Measurements from ENCODE around the gene UBN1. TPM values are rescaled to one million over a fixed set of nuclear protein-coding genes. Genes with fewer than 3 reads are reported as not detected.
A peak's percentile ranks its signal among the peaks of the same experiment; 100 is the strongest.

UBN1 gene
- total and polyA plus RNA-seq, 4 donors: 7.8 to 33.2 (median 15.5) TPM

DNA sequence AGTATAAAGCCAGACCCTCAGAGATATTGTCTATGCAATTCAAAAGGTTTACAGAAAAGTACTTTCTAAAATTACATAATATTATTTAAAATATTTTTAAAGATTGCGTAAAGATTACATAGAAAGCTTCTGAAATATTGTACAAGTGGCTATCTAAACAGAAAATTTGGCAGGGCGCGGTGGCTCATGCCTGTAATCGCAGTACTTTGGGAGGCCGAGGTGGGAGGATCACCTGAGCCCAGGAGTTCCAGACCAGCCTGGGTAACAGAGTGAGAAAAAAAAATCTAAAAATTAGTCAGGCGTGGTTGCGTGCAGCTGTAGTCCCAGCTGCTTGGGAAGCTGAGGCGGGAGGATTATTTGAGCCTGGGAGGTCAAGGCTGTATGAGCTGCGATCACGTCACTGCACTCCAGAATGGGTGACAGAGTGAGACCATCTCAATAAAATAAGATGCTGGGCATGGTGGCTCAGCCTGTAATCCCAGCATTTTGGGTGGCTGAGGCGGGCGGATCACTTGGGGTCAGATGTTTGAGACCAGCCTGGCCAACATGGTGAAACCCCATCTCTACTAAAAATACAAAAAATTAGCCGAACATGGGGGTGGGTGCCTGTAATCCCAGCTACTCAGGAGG lies 18.1 kb downstream of the UBN1 start:
- peaks cover 0 to 8% of the 10 kb centered on the region in 2 donors for H3K36me3 ChIP-seq (ENCODE audit: control insufficient read depth in 1 of 2, insufficient read depth in 2 of 2, low read length in 1 of 2)

GRCh38 chr16:4866586-4866985 lies 19.3 kb downstream of the UBN1 start:
- DNase-seq: no peak
- 94 to 97% methylated on average over 12 of the region's 12 CpGs for WGBS, 2 donors
- no peaks in the 10 kb centered on the region for H3K9me3 ChIP-seq (ENCODE audit: control insufficient read depth, low read length)
- H3K4me3 ChIP-seq (ENCODE audit: low read length in 2 of 2): no peak overlapping the region
- intact Hi-C loops (cut with DNase I): no loop called here
- peaks cover 0 to 8% of the 10 kb centered on the region in 2 donors for H3K36me3 ChIP-seq (ENCODE audit: control insufficient read depth in 1 of 2, insufficient read depth in 2 of 2, low read length in 1 of 2)
- peaks cover 0 to 2% of the 10 kb centered on the region in 2 donors for H3K4me1 ChIP-seq (ENCODE audit: control insufficient read depth in 1 of 2, insufficient read depth in 2 of 2, low read length in 2 of 2)
- ATAC-seq (ENCODE audit: low FRiP score): no peak
- H3K27ac ChIP-seq (ENCODE audit: low read depth in 1 of 2, low read length in 2 of 2): no peak overlapping the region
- H3K27me3 ChIP-seq (ENCODE audit: control insufficient read depth in 1 of 2, insufficient read depth in 2 of 2, low read length in 1 of 2): no peaks in the 10 kb centered on the region

More for the DNA sequence above, 18.1 kb downstream of the UBN1 start:
- Histone ChIP-seq H3K9me3 (ENCODE audit: control insufficient read depth, low read length) (no peaks in the 10 kb centered on the region), H3K27me3 (ENCODE audit: control insufficient read depth in 1 of 2, insufficient read depth in 2 of 2, low read length in 1 of 2) (no peaks in the 10 kb centered on the region), H3K4me1 (ENCODE audit: control insufficient read depth in 1 of 2, insufficient read depth in 2 of 2, low read length in 2 of 2) (peaks cover 0 to 2% of the 10 kb centered on the region in 2 donors), H3K27ac (ENCODE audit: low read depth in 1 of 2, low read length in 2 of 2) (no peak overlapping the region), H3K4me3 (ENCODE audit: low read length in 2 of 2) (no peak overlapping the region)
- intact Hi-C loops (cut with DNase I): no loop called here
- 95 to 98% methylated on average over 13 of the region's 13 CpGs for WGBS, 2 donors
- no peak for DNase-seq
- no peak for ATAC-seq (ENCODE audit: low FRiP score)

- H3K36me3 ChIP-seq (ENCODE audit: control insufficient read depth in 1 of 2, insufficient read depth in 2 of 2, low read length in 1 of 2): peaks cover 0 to 12% of the 10 kb centered on the region in 2 donors
- WGBS, 2 donors: 86 to 88% methylated on average over 5 of the region's 5 CpGs
- intact Hi-C loops (cut with DNase I): no loop called here
- no peak for DNase-seq
- H3K27ac ChIP-seq (ENCODE audit: low read depth in 1 of 2, low read length in 2 of 2): no peak overlapping the region
- no peaks in the 10 kb centered on the region for H3K9me3 ChIP-seq (ENCODE audit: control insufficient read depth, low read length)
- H3K4me1 ChIP-seq (ENCODE audit: control insufficient read depth in 1 of 2, insufficient read depth in 2 of 2, low read length in 2 of 2): peaks cover 0 to 2% of the 10 kb centered on the region in 2 donors
- H3K27me3 ChIP-seq (ENCODE audit: control insufficient read depth in 1 of 2, insufficient read depth in 2 of 2, low read length in 1 of 2): no peaks in the 10 kb centered on the region
- no peak overlapping the region for H3K4me3 ChIP-seq (ENCODE audit: low read length in 2 of 2)
- ATAC-seq (ENCODE audit: low FRiP score): no peak
These were observed 20.7 kb downstream of the UBN1 start for GRCh38 chr16:4868026-4868425.

DNA sequence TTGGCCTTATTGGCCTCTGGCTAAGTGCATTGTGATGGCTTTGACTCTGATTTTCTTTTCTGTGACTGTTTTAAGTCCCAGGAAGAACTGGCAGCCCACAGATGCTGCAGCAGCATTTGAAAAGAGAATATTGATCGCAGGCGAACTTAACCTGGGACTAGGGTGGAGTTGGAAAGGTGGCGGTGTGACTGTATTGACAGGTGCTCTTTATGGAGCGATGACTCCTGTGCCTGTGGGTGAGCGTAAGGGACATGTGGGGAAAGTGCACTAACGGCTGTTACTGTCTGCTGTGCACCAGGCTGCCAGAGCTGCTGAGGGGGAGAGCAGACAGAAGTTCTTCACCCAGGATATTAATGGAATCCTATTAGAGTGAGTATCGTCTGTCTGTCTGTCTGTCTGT lies 21.3 kb downstream of the UBN1 start:
- 88 to 89% methylated on average over 7 of the region's 7 CpGs for WGBS, 2 donors
- Histone ChIP-seq H3K4me1 (ENCODE audit: control insufficient read depth in 1 of 2, insufficient read depth in 2 of 2, low read length in 2 of 2) (peaks cover 0 to 2% of the 10 kb centered on the region in 2 donors), H3K36me3 (ENCODE audit: control insufficient read depth in 1 of 2, insufficient read depth in 2 of 2, low read length in 1 of 2) (peaks cover 0 to 13% of the 10 kb centered on the region in 2 donors), H3K4me3 (ENCODE audit: low read length in 2 of 2) (no peak overlapping the region), H3K27me3 (ENCODE audit: control insufficient read depth in 1 of 2, insufficient read depth in 2 of 2, low read length in 1 of 2) (no peaks in the 10 kb centered on the region), H3K27ac (ENCODE audit: low read depth in 1 of 2, low read length in 2 of 2) (no peak overlapping the region), H3K9me3 (ENCODE audit: control insufficient read depth, low read length) (no peaks in the 10 kb centered on the region)
- intact Hi-C loops (cut with DNase I): no loop called here
- no peak for DNase-seq
- ATAC-seq (ENCODE audit: low FRiP score): no peak

- no peaks in the 10 kb centered on the region for H3K9me3 ChIP-seq (ENCODE audit: control insufficient read depth, low read length)
- no peak overlapping the region for H3K4me3 ChIP-seq (ENCODE audit: low read length in 2 of 2)
- intact Hi-C loops (cut with DNase I): no loop called here
- WGBS, 2 donors: 78 to 82% methylated on average over 13 of the region's 13 CpGs
- ATAC-seq (ENCODE audit: low FRiP score) (no peak), DNase-seq (no peak)
- H3K27me3 ChIP-seq (ENCODE audit: control insufficient read depth in 1 of 2, insufficient read depth in 2 of 2, low read length in 1 of 2): no peaks in the 10 kb centered on the region
- H3K27ac ChIP-seq (ENCODE audit: low read depth in 1 of 2, low read length in 2 of 2): no peak overlapping the region
- peaks cover 0 to 15% of the 10 kb centered on the region in 2 donors for H3K36me3 ChIP-seq (ENCODE audit: control insufficient read depth in 1 of 2, insufficient read depth in 2 of 2, low read length in 1 of 2)
- H3K4me1 ChIP-seq (ENCODE audit: control insufficient read depth in 1 of 2, insufficient read depth in 2 of 2, low read length in 2 of 2): no peaks in the 10 kb centered on the region
These were observed 22.0 kb downstream of the UBN1 start for GRCh38 chr16:4869147-4869805.

DNA sequence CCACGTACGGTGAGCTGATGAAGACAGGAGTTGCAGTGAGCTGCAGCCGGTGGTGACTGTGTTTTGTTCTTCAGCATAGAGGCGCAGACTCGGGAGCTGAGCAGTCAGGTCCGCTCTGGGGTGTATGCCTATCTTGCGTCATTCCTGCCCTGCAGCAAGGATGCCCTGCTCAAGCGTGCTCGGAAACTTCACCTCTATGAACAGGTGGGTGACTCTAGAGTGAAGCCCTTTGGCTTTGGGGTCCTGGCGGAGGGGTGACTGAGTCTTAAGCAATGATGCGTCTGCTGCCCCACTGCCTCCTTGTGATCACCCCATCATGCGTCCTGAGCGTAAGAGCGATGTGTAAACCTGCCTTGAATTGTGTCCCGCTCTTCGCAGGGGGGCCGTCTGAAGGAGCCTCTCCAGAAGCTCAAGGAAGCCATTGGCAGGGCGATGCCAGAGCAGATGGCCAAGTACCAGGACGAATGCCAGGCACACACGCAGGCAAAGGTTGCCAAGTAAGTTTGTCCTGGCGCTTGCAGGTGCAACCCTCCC lies 22.9 kb downstream of the UBN1 start:
- Histone ChIP-seq H3K27me3 (ENCODE audit: control insufficient read depth in 1 of 2, insufficient read depth in 2 of 2, low read length in 1 of 2) (no peaks in the 10 kb centered on the region), H3K36me3 (ENCODE audit: control insufficient read depth in 1 of 2, insufficient read depth in 2 of 2, low read length in 1 of 2) (peaks cover 0 to 23% of the 10 kb centered on the region in 2 donors), H3K9me3 (ENCODE audit: control insufficient read depth, low read length) (no peaks in the 10 kb centered on the region), H3K4me3 (ENCODE audit: low read length in 2 of 2) (no peak overlapping the region), H3K4me1 (ENCODE audit: control insufficient read depth in 1 of 2, insufficient read depth in 2 of 2, low read length in 2 of 2) (no peaks in the 10 kb centered on the region), H3K27ac (ENCODE audit: low read depth in 1 of 2, low read length in 2 of 2) (no peak overlapping the region)
- intact Hi-C loops (cut with DNase I): no loop called here
- WGBS, 2 donors: 82 to 86% methylated on average over 21 of the region's 21 CpGs
- no peak for ATAC-seq (ENCODE audit: low FRiP score)
- no peak for DNase-seq

GRCh38 chr16:4871071-4871470 lies 23.8 kb downstream of the UBN1 start:
- intact Hi-C loops (cut with DNase I): no loop called here
- Histone ChIP-seq H3K4me1 (ENCODE audit: control insufficient read depth in 1 of 2, insufficient read depth in 2 of 2, low read length in 2 of 2) (no peaks in the 10 kb centered on the region), H3K27me3 (ENCODE audit: control insufficient read depth in 1 of 2, insufficient read depth in 2 of 2, low read length in 1 of 2) (no peaks in the 10 kb centered on the region), H3K9me3 (ENCODE audit: control insufficient read depth, low read length) (no peaks in the 10 kb centered on the region), H3K27ac (ENCODE audit: low read depth in 1 of 2, low read length in 2 of 2) (no peak overlapping the region), H3K4me3 (ENCODE audit: low read length in 2 of 2) (no peak overlapping the region), H3K36me3 (ENCODE audit: control insufficient read depth in 1 of 2, insufficient read depth in 2 of 2, low read length in 1 of 2) (peaks cover 0 to 24% of the 10 kb centered on the region in 2 donors)
- WGBS, 2 donors: 77 to 78% methylated on average over 4 of the region's 4 CpGs
- ATAC-seq (ENCODE audit: low FRiP score): no peak
- DNase-seq: no peak

GRCh38 chr16:4873091-4873490 lies 25.8 kb downstream of the UBN1 start:
- Histone ChIP-seq H3K4me3 (ENCODE audit: low read length in 2 of 2) (no peak overlapping the region), H3K27me3 (ENCODE audit: control insufficient read depth in 1 of 2, insufficient read depth in 2 of 2, low read length in 1 of 2) (no peaks in the 10 kb centered on the region), H3K4me1 (ENCODE audit: control insufficient read depth in 1 of 2, insufficient read depth in 2 of 2, low read length in 2 of 2) (no peaks in the 10 kb centered on the region), H3K27ac (ENCODE audit: low read depth in 1 of 2, low read length in 2 of 2) (no peak overlapping the region), H3K36me3 (ENCODE audit: control insufficient read depth in 1 of 2, insufficient read depth in 2 of 2, low read length in 1 of 2) (peaks cover 0 to 33% of the 10 kb centered on the region in 2 donors), H3K9me3 (ENCODE audit: control insufficient read depth, low read length) (no peaks in the 10 kb centered on the region)
- no peak for DNase-seq
- 71 to 77% methylated on average over 3 of the region's 3 CpGs for WGBS, 2 donors
- ATAC-seq (ENCODE audit: low FRiP score): no peak
- intact Hi-C loops (cut with DNase I): no loop called here

DNA sequence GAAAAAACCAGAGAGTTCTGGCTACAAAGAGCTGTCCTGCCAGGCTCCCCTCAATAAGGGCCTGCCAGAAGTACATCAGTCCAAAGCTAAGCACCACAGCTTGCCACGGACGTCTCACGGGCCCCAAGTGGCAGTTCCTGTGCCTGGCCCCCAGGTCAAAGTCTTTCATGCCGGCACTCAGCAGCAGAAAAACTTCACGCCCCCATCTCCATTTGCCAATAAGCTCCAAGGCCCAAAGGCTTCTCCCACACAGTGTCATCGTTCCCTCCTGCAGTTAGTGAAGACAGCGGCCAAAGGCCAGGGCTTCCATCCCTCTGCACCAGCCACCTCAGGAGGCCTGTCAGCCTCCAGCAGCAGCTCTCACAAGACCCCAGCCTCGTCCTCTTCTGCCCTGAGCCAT lies 27.4 kb downstream of the UBN1 start:
- H3K9me3 ChIP-seq (ENCODE audit: control insufficient read depth, low read length): no peaks in the 10 kb centered on the region
- DNase-seq (peak in 1 of 2 donors; percentile 61), ATAC-seq (ENCODE audit: low FRiP score) (no peak)
- H3K36me3 ChIP-seq (ENCODE audit: control insufficient read depth in 1 of 2, insufficient read depth in 2 of 2, low read length in 1 of 2): peaks cover 0 to 35% of the 10 kb centered on the region in 2 donors
- H3K4me1 ChIP-seq (ENCODE audit: control insufficient read depth in 1 of 2, insufficient read depth in 2 of 2, low read length in 2 of 2): no peaks in the 10 kb centered on the region
- no peaks in the 10 kb centered on the region for H3K27me3 ChIP-seq (ENCODE audit: control insufficient read depth in 1 of 2, insufficient read depth in 2 of 2, low read length in 1 of 2)
- intact Hi-C loops (cut with DNase I): no loop called here
- H3K4me3 ChIP-seq (ENCODE audit: low read length in 2 of 2): no peak overlapping the region
- 83 to 85% methylated on average over 8 of the region's 8 CpGs for WGBS, 2 donors
- H3K27ac ChIP-seq (ENCODE audit: low read depth in 1 of 2, low read length in 2 of 2): no peak overlapping the region

Measured in aorta (tissue), 5 donors.